Right atrium auricular region (tissue), 2 donors: ENCODE measurements around the gene CD44. TPM values are rescaled to one million over a fixed set of nuclear protein-coding genes. Genes with fewer than 3 reads are reported as not detected.

Experiments
- DNase-seq: peaks from one replicate; pipeline ENCODE4 v3.0.0-alpha.2; 2019; ENCODE audit warnings: low spot score
- H3K27ac ChIP-seq, 2 donors: fragments of 200-600 bp; sonication (generic); 1 replicate in 1 of 2; 2 replicates in 1 of 2; pipeline ENCODE4 v1.5.1; 2016 to 2019
- H3K27me3 ChIP-seq, 2 donors: fragments of 200-600 bp; sonication (generic); one replicate each; pipeline versions ENCODE4 v1.5.1 to v1.6.0; 2017 to 2019
- H3K36me3 ChIP-seq: fragments of 200-600 bp; sonication (generic); one replicate; pipeline ENCODE4 v1.5.1; 2016
- H3K4me1 ChIP-seq, 2 donors: fragments of 200-600 bp; sonication (generic); one replicate each; pipeline versions ENCODE4 v1.5.1 to v1.6.0; 2017 to 2019
- H3K4me3 ChIP-seq, 2 donors: fragments of 200-600 bp; sonication (generic); 1 replicate in 1 of 2; 2 replicates in 1 of 2; pipeline ENCODE4 v1.5.1; 2017 to 2019; ENCODE audit warnings: mild to moderate bottlenecking in 1 of 2, moderate library complexity in 1 of 2
- H3K9me3 ChIP-seq, 2 donors: fragments of 200-600 bp; sonication (generic); one replicate each; pipeline ENCODE4 v1.5.1; 2019
- CTCF ChIP-seq, 2 donors: fragments of 200-600 bp; sonication (generic); IDR thresholded peaks; one replicate each; pipeline ENCODE4 v1.5.1; 2019; ENCODE audit warnings: antibody characterized with exemption in 2 of 2
- total RNA-seq, 2 donors: library from RNA; depleted of rRNA; stranded (reverse); fragments of >200 nt; gene quantifications; one replicate each; pipeline ENCODE4 v1.1.0, GENCODE V29; 2016

Gene CD44
- total RNA-seq, 2 donors from 2014 or later, result 26.8 to 37.3 TPM

GRCh38 chr11:35146711-35147110, 7.7 kb downstream of the CD44 start:
- Histone ChIP-seq H3K9me3 (no peaks in the 10 kb centered on the region), H3K4me3 (no peak overlapping the region), H3K36me3 (no peaks in the 10 kb centered on the region), H3K4me1 (peaks cover 0 to 24% of the 10 kb centered on the region in 2 donors), H3K27me3 (no peaks in the 10 kb centered on the region), H3K27ac (no peak overlapping the region)
- no peak for DNase-seq
- no peak for TF ChIP-seq CTCF (IDR thresholded peaks at IDR 0.05)

- H3K36me3 ChIP-seq, result no peaks in the 10 kb centered on the region
- DNase-seq, result no peak
- no peaks in the 10 kb centered on the region for H3K9me3 ChIP-seq
- TF ChIP-seq CTCF (IDR thresholded peaks at IDR 0.05), result no peak
- H3K4me3 ChIP-seq, result no peak overlapping the region
- H3K27ac ChIP-seq, result no peak overlapping the region
- H3K4me1 ChIP-seq, result peaks cover 0 to 24% of the 10 kb centered on the region in 2 donors
- no peaks in the 10 kb centered on the region for H3K27me3 ChIP-seq
These were observed 8.3 kb downstream of the CD44 start for GRCh38 chr11:35147235-35147634.

GRCh38 chr11:35148163-35148837, 9.3 kb downstream of the CD44 start:
- Histone ChIP-seq H3K27ac (no peak overlapping the region), H3K4me3 (no peak overlapping the region), H3K36me3 (no peaks in the 10 kb centered on the region), H3K27me3 (no peaks in the 10 kb centered on the region), H3K9me3 (no peaks in the 10 kb centered on the region), H3K4me1 (peaks cover 0 to 22% of the 10 kb centered on the region in 2 donors)
- no peak for DNase-seq
- no peak for TF ChIP-seq CTCF (IDR thresholded peaks at IDR 0.05)

GRCh38 chr11:35150454-35150853, 11.5 kb downstream of the CD44 start:
- no peak for DNase-seq
- no peak for TF ChIP-seq CTCF (IDR thresholded peaks at IDR 0.05)
- Histone ChIP-seq H3K36me3 (no peaks in the 10 kb centered on the region), H3K4me1 (peaks cover 0 to 5% of the 10 kb centered on the region in 2 donors), H3K27ac (no peak overlapping the region), H3K9me3 (no peaks in the 10 kb centered on the region), H3K4me3 (no peak overlapping the region), H3K27me3 (no peaks in the 10 kb centered on the region)

- DNase-seq, result no peak
- no peaks in the 10 kb centered on the region for H3K27me3 ChIP-seq
- H3K27ac ChIP-seq, result no peak overlapping the region
- TF ChIP-seq CTCF (IDR thresholded peaks at IDR 0.05), result no peak
- no peaks in the 10 kb centered on the region for H3K36me3 ChIP-seq
- H3K4me1 ChIP-seq, result peaks cover 0 to 5% of the 10 kb centered on the region in 2 donors
- no peak overlapping the region for H3K4me3 ChIP-seq
- no peaks in the 10 kb centered on the region for H3K9me3 ChIP-seq
These were observed 12.3 kb downstream of the CD44 start for GRCh38 chr11:35151241-35151640.
